K562 (cell line): Measurements from ENCODE around the gene SH3BGRL3. TPM values are rescaled to one million over a fixed set of nuclear protein-coding genes. Genes with fewer than 3 reads are reported as not detected.
"Not testable (repeated sequence)": the region's sequence is repeated elsewhere in the genome, so short reads cannot be mapped to it uniquely, and the experiment has no call there.

ENCODE experiments used
- ARNT ChIP-seq, 2 experiments: fragments of 450-650 bp; IDR thresholded peaks; 2 replicates each; pipeline ENCODE4 v1.6.1; 2016; ENCODE audit warnings: mild to moderate bottlenecking in 1 of 2
- ATF3 ChIP-seq, 2 experiments: fragments of 450-650 bp in 1 of 2; sonication (generic) in 1 of 2; formaldehyde crosslinking in 1 of 2; IDR thresholded peaks in 1 of 2; conservative IDR thresholded peaks in 1 of 2; 2 replicates each; pipeline versions ENCODE4 v1.6.1 to v1.8.1; 2016 to 2023; ENCODE audit warnings: mild to moderate bottlenecking in 2 of 2, moderate library complexity in 2 of 2, inconsistent platforms in 1 of 2, missing genetic modification reagents in 1 of 2
- CTBP1 ChIP-seq: fragments of 450-650 bp; IDR thresholded peaks from 2 replicates; pipeline ENCODE4 v1.6.1; 2016; ENCODE audit warnings: borderline replicate concordance
- DPF2 ChIP-seq: fragments of 450-650 bp; IDR thresholded peaks from 2 replicates; pipeline ENCODE4 v1.6.1; 2016
- ELF1 ChIP-seq: fragments of 200-800 bp; sonication (Bioruptor generic); IDR thresholded peaks from 2 replicates; pipeline ENCODE4 v1.6.1; 2016; ENCODE audit warnings: missing genetic modification characterization, missing compliant biosample characterization
- GTF2A2 ChIP-seq: IDR thresholded peaks from 2 replicates; pipeline ENCODE4 v1.6.1; 2016; ENCODE audit warnings: mild to moderate bottlenecking, missing genetic modification characterization, missing compliant biosample characterization
- MAZ ChIP-seq, 2 experiments: fragments of 450-650 bp in 1 of 2; sonication (generic) in 1 of 2; formaldehyde crosslinking; IDR thresholded peaks in 1 of 2; conservative IDR thresholded peaks in 1 of 2; 2 replicates each; pipeline versions ENCODE4 v1.4.0 to v1.5.0; 2020; ENCODE audit warnings: mild to moderate bottlenecking in 1 of 2, missing genetic modification reagents in 1 of 2
- POLR2A ChIP-seq: fragments of 450-650 bp; conservative IDR thresholded peaks from 2 replicates; pipeline ENCODE4 v1.6.1; 2016
- ZBTB40 ChIP-seq, 2 experiments: fragments of 450-650 bp in 1 of 2; sonication (generic) in 1 of 2; formaldehyde crosslinking in 1 of 2; IDR thresholded peaks; 2 replicates each; pipeline versions ENCODE4 v1.7.1 to v1.9.0; 2016 to 2022; ENCODE audit warnings: inconsistent platforms in 1 of 2, mild to moderate bottlenecking in 1 of 2, missing genetic modification reagents in 1 of 2
- ZC3H8 ChIP-seq: fragments of 450-650 bp; IDR thresholded peaks from 2 replicates; pipeline ENCODE4 v1.6.1; 2017
- polyA plus RNA-seq, 8 experiments: library from polyadenylated mRNA; depleted of rRNA in 4 of 8; stranded (reverse) in 5 of 8; unstranded in 3 of 8; fragments of >200 nt; fragmentation: Nextera tagmentation in 2 of 8; fragmentation: Illumina TruSeq in 1 of 8; extraction: Ambion mirVana in 2 of 8; extraction: Trizol in 1 of 8; gene quantifications; 2 replicates each; pipeline versions ENCODE4 v1.2.1 to v1.2.3, GENCODE V29; 2011 to 2014; ENCODE audit warnings: inconsistent platforms in 1 of 8, missing spikeins in 1 of 8
- total RNA-seq, 7 experiments: library from RNA; depleted of rRNA in 6 of 7; stranded (reverse); fragments of >200 nt in 6 of 7; fragmentation: Illumina TruSeq in 2 of 7; extraction: Trizol in 2 of 7; gene quantifications; 2 replicates each; pipeline versions ENCODE4 v1.2.1 to v1.2.3, GENCODE V29; 2011 to 2021; ENCODE audit warnings: low replicate concordance in 1 of 7

Gene SH3BGRL3
- total and polyA plus RNA-seq, 9 of the 15 experiments (the other 6 are each of a cell fraction or from before 2014, with no cell fraction given), result 30.3 to 140 (median 54.2) TPM

- peak; percentile 55 for TF ChIP-seq ZBTB40 (IDR thresholded peaks at IDR 0.05)
- TF ChIP-seq ZBTB40 (CRISPR knock-in tag; IDR thresholded peaks at IDR 0.05), result not testable (repeated sequence)
- TF ChIP-seq DPF2, result peak; percentile 86
- TF ChIP-seq ARNT (IDR thresholded peaks at IDR 0.05), result 0 out of 4 replicates have a peak, but pooled peaks of 1 of the 2 experiments have one; percentile 26
- TF ChIP-seq ELF1 (tag), result 0 out of 2 replicates have a peak, but pooled peaks have one; percentile 20
- TF ChIP-seq POLR2A, result peak; percentile 36; the same call in 1 of the 2 replicates
- peak; percentile 74; the same call in 1 of the 2 replicates for TF ChIP-seq CTBP1
- TF ChIP-seq GTF2A2 (tag), result 0 out of 2 replicates have a peak, but pooled peaks have one; percentile 3
- peak; percentile 28; the same call in 1 of the 2 replicates for TF ChIP-seq ATF3 (IDR thresholded peaks at IDR 0.05)
- TF ChIP-seq ATF3 (CRISPR knock-in tag; conservative IDR thresholded peaks at IDR 0.05), result 0 out of 2 replicates have a peak, but pooled peaks have one; percentile 18
- peak; percentile 40 to 45; a peak in 1 of 4 replicates for TF ChIP-seq MAZ (CRISPR knock-in tag; conservative IDR thresholded peaks at IDR 0.05 in 1 of 2, IDR thresholded peaks at IDR 0.05 in 1 of 2)
- TF ChIP-seq ZC3H8, result 0 out of 2 replicates have a peak, but pooled peaks have one; percentile 59
- TF ChIP-seq, all 486 proteins: peak for 106; not testable (repeated sequence) for 380
These were observed 28.3 kb downstream of the SH3BGRL3 start (continued) for GRCh38 chr1:26307966-26308899.
